ENCODE measurements around the gene ADGRD1. TPM values are rescaled to one million over a fixed set of nuclear protein-coding genes. Genes with fewer than 3 reads are reported as not detected.

Gene ADGRD1
- polyA plus RNA-seq, 4 donors, result 15.4 to 74.1 (median 18.7) TPM

DNA sequence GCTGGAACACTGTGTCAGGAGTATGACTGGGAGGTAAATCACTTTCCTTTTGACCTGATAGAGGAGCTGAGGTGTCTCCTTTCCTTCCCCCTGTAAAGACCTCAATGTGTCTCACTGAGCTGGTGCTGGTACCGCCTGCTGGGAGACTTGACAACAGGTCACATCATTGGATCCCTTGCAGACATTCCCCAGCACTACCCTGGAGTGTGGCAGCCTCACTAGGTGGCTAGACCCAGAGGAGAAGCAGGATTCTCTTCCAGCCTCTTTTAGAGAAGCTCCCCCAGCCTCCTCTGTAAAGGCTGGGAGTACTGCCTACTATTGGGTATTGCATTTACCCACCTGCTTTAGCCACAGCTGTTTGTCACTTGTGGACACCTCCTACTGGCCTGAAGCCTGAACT is 223.9 kb downstream of the ADGRD1 start:
- DNase-seq (ENCODE audit: low read depth in 4 of 4, low spot score in 3 of 4), result no peak

DNA sequence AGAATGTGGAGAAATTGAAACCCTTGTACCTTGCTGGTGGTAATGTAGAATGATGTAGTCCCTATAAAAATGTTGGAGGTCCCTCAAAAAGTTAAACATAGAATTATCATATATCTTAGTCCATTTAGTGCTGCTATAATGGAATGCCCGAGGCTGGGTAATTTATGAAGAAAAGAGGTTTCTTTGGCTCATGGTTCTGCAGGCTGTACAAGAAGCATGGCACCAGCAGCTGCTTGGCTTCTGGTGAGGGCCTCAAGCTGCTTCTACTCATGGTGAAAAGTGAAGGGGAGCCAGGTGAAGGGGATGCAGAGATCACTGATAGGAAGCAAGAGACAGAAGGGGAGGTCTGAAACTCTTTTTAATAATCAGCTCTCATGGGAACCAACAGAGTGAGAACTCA is 233.9 kb downstream of the ADGRD1 start:
- DNase-seq (ENCODE audit: low read depth in 4 of 4, low spot score in 3 of 4), result no peak

DNA sequence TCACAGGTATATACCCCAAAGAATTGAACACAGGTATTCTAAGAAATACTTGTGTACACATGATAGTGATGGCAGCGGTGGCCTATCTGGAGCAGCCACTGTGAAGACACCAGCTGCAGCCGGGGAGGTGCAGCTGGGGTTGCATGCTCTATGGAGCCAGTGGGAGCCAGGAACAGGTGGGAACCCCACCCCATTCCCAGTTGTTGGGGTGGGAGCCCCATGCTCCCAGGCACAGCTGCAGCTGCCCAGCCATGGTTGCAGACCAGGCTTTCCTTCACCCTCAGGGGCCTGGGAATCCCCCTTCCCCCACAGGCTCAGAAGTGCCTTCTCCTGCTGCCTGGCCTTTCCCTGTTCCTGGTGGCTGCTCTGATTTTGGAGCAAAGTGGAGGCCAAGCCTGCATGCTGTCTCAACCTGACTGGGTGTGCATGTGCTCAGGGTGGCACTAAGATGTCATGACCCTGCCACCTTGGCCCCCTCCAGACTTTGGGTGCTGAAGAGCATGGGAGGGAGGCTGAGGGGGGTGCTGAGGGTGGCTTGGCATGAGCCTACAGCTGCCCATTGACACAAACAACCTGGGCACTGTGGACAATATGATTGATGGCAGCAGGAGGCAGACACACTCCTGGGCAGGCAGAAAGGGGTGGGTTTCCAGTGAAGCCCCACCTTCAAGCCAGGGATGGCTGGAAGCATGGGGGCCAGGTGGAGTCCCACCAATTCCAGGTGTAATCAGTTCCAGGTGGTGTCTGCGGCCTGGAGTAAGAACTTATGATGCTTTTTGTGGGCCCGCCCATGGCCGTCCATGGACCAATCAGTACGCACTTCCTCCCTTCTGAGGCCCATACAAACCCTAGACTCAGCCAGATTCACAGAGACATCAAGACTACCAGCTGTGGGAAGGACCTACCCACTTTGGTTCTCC is 234.7 kb downstream of the ADGRD1 start:
- DNase-seq (ENCODE audit: low read depth in 4 of 4, low spot score in 3 of 4), result no peak

DNA sequence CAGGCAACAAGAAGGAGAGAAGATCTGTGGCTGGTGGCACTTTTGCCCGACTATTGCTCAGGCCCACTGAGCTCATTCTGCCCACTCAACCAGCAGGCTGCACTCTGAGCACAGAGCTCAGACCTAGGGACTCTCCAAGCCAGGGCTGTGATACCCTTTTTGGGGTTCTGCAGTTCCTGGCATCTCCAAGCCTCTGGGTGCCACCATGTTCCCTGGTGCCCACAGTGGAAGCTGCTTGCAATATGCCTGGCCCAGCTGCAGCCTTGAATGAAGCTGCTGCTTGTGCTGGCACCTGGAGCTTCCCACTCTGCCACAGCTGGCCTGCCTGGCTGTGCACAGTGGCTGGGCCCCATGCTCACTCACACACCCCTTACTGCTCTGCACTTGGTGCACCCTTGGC is 236.1 kb downstream of the ADGRD1 start:
- no peak for DNase-seq (ENCODE audit: low read depth in 4 of 4, low spot score in 3 of 4)

DNA sequence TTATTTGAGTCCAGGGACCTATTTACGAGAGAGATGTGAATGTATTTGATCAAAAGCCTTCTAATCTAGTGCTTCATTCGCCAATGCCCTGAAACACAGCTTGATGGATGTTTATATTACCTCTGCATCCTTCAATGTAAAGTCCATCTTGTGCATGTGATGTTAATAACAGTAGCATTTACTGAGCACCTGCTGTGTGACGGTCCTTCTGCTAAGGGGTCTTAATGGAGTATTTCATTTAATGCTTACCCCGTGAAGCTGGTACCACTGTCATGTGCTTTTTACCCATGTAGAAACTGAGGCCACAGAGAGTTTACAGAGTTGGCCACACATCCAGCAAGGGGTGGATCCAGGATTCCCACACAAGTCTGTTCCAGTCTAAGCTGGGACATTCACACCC is 237.3 kb downstream of the ADGRD1 start:
- no peak for DNase-seq (ENCODE audit: low read depth in 4 of 4, low spot score in 3 of 4)

Other genes starting within 250 kb of the ADGRD1 start
- 10 to 100 TPM in 3 of 4 donors, 1 to 10 TPM in 1; 6.1 to 20.6 (median 14.3) TPM for gene RIMBP2, start 237.6 kb upstream of the ADGRD1 start, polyA plus RNA-seq (ENCODE audit: insufficient read length in 4 of 4)
- 10 to 100 TPM; 24.7 to 32.0 (median 26.9) TPM for gene STX2, start 114.7 kb upstream of the ADGRD1 start, polyA plus RNA-seq (ENCODE audit: insufficient read length in 4 of 4)
- gene RAN, start 81.8 kb upstream of the ADGRD1 start, polyA plus RNA-seq (ENCODE audit: insufficient read length in 4 of 4), result 100 to 1,000 TPM; 425 to 703 (median 612) TPM

Data from left renal pelvis (tissue), 4 donors.